NK-92 (cell line): ENCODE measurements around the gene FAM50B.

Source experiments
- DNase-seq: peaks from one replicate; lab custom pipeline; 2025; ENCODE audit not compliant: unreplicated experiment; lab: John Stamatoyannopoulos, UW

FAM50B gene, protein sequence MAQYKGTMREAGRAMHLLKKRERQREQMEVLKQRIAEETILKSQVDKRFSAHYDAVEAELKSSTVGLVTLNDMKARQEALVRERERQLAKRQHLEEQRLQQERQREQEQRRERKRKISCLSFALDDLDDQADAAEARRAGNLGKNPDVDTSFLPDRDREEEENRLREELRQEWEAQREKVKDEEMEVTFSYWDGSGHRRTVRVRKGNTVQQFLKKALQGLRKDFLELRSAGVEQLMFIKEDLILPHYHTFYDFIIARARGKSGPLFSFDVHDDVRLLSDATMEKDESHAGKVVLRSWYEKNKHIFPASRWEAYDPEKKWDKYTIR

DNA sequence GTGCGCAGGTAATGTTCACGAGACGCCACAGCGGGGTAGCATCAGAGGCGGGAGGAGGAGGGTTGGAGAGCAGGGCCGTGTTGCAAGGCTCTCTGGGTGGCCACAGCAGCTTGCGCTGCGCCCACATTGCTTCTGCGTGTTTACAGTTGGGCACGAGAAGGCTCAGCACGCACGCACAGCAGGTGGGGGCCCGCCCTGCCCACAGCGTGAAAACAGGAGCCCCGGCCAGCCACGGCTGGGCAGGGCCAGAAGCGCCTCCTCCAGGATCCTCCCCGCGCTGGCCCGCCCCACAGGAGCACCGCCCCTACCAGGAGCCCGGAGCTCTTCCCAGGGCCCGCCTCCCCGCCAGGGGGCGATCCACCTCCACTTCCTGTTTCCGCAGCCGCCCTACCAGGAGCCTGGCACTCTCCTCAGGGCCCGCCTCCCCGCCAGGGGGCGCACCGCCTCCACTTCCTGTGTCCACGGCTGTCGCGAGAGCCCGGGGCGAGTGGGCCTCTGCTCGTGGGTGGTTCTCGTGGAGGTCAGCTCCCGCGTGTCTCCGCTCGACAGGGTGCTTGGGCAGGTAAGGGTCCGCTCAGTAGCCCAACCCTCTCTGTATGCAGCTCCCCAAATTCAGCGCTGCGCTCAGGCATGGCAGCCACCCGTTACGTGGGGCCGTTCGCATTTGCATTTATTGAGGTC, at the start of gene FAM50B:
FAM50B (plus strand) TSS at position 449 of the 681 bp plus-strand sequence. CDS start 439 bp downstream, outside the sequence.
- peak; percentile 11 for DNase-seq

DNA sequence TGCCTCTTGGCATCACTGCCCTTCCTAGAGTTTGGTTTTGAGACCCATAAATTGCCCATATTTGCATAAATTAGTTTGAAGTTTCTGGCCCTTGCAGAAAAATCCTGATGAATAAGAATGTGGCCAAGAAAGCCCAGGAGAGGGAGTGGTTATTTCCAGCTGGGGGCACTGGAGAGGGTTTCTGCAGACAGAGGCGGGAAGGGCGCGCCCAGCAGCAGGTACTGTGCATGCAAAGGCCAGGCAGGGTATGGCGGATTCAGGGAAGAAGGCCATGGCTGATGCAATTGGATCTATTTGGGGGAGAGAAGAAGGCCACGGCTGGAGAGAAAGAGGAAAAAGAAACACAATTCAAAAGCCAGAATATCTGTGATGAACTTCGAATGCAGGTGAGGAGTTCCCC, 49.5 kb upstream of the FAM50B start:
- no peak for DNase-seq

DNA sequence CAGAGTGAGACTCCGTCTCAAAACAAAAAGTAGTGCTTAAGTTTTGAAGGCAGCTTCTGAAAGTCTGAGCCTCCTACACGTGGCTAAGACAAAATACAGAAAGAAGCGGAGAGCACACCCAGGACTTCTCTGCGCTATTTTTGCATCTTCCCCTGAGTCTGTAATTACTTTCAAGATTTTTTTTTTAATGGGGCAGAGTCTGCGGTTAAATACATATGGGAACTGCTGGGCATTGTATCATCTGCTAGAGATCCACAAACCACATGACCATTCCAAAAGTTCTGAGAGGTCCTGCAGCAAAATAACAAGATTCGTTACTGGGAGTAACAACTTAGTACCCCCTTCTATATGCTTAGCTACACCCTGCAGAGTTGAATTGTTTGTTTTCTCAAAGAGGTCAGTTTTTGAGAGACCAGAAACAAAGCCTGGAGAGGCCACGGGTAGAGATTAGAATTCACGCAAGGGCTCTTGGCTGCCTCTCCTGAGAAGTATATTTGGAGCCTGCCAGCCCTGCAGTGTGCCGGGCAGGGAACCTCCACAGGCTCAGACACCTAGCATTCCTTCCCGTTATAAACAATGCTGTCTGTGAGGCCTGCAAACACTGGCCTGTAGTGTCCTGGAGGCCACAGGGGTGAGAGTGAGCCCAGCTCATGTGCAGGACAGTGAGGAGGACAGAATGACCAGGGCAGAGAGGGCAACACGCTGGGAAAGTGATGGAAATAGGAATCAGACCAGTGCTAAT, 48.2 kb upstream of the FAM50B start:
- no peak for DNase-seq

DNA sequence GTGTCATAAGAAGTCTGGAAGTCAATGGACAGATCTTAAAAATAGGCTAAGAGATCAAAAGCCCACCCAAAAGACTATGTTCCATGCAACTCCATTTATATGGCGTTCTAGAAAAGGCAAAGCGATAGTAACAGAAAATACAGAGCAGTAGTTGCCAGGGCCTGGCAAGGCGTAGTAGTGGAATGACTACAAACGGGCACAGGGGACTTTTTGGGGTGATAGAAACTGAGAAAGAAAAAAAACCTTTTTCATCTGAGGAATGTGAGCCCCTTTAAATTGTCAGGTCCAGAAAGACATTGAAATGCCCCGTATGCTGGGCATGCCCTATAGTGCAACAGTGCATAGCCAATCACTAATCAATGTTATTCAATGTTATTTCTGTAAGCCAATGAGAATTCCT, 47.2 kb upstream of the FAM50B start:
- no peak for DNase-seq

DNA sequence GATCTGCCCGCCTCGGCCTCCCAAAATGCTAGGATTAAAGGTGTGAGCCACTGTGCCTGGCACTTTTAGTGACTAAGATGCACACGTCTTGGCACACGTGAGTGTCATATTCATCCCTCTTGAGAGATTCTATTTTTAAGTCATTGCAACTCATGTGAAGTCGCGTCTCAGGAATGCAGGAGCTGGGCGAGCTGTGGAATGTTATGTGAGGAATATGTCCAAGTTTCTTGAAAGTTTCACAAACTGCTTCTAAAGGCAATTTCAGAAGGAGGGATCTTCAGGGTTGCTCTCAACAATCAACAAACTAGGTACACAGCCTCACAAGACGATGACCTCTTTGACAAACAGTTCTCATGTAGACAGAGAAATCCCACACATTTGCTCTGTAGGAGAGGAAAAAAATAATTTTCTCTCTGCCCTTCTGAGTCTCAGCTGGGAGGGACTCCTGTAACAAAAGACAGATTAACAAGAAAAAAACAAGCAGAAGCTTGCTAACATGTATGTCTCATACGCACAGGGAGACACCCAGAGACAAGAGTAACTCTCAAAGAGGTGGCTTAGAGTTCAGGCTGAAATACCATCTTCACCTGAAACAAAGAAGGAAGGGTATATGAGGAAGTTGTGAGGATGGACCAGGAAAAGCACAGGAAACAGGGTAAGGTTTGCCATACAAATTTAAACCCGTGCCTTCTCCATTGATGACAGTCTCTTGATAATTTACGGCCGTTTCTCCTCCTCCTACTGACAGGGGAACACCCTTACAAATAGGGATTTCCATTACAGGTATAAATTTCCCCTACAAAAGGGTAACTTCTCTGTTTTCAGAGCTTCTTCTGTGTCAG, 45.3 kb upstream of the FAM50B start:
- no peak for DNase-seq

DNA sequence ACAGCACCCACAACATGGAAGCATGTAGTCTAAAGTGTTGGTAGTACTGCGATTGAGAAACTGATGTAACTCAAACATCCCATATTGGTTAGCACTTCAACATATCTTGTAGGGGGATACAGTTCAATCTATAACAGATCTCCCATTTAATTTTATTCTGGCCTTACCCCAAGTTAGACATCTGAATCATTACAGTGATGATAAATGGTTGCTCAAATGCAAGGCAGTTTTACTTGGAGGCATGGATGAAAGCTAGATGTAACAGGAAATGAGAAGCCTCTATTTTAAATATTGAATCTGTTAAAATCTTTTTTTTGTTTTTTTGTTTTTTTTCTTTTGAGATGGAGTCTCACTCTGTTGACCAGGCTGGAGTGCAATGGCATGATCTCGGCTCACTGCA, 44.2 kb upstream of the FAM50B start:
- no peak for DNase-seq

DNA sequence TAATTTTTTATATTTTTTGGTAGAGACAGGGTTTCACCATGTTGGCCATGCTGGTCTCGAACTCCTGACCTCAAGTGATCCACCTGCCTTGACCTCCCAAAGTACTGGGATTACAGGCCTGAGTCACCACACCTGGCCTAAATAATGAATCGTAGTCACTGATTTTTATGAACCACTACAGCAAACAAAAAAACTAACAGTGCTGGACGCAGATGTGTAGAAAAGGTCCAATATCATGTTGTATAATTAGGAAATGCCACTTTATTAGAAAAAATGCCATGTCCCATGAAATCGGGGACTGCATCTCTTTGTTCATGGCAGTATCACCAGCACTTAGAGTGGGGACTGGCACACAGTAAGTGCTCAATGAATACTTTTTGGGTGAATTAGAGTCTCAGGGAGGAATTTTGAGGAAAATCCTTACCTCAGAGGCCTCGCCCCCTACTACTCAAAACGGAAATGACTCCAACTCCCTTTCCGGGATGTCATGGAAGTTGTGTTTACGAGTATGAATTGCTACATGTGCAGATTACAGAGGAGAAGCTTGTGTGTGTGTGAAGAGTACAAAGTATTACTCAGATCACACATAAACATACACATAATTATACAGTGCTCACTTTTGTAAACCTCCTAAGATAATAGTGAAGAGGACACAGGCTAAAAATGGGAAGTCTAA, 43.6 kb upstream of the FAM50B start:
- no peak for DNase-seq

DNA sequence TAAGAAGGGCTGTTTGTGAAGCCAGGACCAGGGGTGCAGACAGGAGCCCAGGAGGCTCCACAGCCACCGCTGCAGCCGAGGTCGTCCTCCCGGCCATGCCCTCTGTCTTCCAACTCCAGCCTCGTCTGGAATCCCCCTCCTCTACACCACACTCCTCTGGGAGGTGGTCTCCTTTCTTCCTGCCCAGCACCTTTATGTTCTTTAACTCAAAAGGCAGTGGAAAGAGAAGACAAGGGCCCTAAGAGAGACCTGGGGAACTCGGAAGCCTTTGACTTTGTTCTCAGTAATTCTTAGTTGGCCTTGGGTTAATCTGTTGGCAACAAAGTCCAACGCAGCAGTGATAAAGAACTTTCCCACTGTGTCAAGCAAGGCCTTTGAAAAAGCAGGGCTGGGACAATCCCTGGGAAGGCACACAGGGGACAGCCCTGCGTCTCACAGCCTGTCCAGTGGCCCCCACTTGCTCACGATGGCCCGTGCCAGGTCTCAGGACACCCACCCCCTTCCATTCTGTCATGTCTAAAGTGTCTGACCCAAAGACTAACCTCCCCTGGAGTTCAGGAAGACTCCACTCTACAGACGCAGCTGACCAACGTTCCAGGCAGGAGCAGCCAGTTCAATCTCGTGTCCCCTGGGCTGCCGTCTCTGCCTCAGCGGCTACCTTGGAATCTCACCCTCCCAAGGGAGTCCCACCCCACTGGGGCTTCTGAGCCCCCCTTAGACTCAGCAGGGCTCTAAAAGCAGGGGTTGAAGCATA, 42.8 kb upstream of the FAM50B start:
- no peak for DNase-seq

DNA sequence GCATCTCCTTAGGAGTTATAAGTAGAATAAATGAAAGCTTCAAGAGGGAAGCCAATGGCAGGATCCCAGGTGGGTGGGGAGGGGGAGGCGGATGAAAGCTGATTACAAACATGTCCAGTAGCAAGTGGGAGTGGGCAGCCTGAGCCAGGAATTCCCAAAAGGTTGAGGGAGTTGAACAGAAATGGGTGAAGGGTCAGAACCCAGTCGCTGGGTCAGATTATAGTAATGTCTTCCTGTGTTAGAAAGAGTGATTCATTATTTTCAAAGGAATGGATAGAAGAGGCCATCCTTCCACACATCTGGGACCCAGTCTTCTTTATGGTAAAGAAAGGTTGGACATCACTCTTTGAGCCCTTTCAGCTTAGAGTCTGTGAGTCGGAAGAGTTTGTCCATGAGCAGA, 41.0 kb upstream of the FAM50B start:
- no peak for DNase-seq

DNA sequence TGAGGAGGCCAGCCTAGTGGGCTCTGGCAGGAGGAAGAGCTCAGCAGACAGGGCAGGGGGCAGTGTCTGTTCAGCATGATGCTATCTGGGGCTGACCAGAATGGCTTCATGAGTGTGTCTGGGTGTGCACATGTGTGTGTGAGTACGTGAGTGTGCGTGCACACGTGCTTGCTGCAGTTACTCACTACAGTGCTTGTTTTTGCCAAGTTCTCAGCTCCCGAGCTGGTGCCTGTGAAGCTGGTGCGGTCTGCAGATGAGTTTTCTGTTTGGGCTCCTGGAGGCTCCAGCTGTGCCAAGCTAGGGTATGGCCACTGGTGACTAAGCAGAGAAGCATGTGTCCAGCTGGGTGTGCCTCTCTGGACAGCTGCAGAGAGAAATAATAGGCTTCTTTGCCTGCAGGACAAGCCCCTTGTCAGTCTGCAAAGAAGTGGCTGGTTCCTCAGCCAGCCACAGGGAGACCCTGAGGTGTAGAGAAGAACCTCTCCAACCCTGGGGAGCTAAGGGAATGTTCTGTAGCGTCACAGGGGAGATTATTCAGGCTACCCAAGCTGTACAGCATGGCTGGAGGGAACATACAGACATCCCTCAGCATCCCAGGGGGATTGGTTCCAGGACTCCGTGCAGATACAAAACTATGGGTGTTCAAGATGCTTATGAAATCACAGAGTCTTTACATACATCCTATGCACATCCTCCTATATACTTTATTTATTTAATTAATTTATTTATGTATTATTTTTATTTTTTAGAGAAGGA, 40.2 kb upstream of the FAM50B start:
- DNase-seq = no peak

DNA sequence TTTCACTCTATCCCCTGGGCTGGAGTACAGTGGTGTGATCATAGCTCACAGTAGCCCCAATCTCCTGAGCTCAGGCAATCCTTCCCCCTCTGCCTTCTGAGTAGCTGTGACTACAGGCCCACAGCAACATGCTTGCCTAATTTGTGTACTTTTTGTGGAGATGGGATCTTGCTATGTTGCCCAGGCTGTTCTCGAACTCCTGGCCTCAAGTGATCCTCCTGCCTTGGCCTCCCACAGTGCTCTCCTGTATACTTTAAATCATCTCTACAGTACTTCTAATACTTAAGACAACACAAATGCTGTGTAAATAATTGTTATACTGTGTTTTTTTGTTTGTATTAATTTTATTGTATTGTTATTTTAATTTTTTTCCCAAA, 39.7 kb upstream of the FAM50B start:
- DNase-seq = no peak

DNA sequence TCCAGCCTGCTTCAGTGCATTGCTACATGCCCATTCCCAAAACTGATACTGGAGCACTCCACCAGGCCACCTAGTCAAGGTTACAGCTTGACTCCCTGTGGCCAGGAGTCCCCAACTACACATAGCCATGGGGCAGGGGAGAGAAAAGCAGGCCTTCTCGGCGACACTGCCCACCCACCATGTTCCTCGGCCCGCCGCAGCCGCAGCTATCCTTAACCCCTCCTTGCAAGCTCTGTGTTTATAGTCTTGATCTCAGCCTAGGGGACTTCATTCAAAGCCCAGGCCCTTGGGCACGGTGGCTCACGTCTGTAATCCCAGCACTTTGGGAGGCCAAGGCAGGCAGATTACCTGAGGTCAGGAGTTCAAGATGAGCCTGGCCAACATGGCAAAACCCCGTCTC, 39.2 kb upstream of the FAM50B start:
- no peak for DNase-seq

DNA sequence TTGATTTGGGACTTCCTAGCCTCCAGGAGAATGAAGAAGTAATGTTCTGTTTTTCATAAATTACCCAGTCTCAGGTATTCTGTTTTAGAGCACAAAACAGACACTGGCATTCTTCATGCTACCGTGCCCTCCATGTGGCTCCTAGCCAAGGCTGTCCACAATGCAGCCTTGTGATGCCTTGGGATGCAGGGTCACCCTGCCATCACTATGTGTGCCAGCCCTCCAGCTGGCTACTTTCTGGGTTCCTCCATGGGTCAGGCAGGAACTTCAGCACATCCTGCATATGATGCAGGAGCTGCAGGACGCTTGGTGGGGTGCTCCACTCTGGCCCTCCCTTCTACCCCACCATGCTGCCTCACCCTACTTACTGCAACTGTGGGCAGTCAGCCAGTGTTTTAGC, 38.0 kb upstream of the FAM50B start:
- DNase-seq = no peak

DNA sequence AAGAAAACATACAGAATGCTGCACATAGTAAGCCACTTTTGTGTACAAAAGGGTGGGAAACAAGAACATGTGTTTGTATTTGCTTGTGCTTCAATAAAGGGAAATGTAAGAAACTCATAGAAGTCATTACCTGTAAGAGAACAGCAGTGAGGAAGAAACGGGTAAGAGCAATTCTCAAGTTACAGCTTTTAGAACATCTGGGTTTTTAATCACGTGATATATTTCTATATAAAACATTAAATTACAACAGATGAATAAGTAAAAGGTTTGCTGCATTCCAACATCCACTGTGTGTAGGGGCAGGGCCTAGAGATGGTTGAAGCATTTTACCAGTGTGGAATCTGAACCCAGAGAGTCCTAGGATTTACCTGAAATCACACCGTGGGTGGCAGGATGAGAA, 36.6 kb upstream of the FAM50B start:
- DNase-seq = no peak

DNA sequence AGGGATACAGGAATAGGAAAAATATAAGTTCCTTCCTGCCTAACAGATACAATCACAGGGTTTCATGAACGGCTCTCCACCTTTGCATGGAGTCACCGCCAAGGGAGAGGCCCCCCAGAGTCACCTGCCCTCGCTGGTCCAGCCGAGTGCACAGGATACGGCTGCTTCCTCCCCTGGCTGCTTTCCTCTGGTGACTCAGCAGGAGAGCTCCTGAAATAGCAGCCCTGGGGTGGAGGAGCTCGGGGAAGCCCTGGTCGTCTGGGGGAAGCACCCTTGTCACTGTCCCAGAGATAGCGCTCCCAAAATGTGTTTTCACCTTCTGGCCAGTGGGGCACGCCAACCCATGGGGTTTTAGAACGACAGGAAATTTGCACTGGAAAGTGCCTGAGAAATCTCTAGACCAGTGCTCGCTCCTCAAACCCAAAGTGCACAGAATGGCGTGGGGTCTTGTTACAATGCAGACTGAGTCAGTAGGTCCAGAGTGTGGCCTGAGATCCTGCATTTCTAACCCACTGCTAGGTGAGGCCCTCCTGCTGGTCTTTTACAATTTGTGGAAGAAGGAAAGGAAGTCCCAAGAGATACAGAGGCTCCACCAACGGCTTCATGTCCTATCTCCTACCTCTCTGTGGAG, 35.9 kb upstream of the FAM50B start:
- no peak for DNase-seq

DNA sequence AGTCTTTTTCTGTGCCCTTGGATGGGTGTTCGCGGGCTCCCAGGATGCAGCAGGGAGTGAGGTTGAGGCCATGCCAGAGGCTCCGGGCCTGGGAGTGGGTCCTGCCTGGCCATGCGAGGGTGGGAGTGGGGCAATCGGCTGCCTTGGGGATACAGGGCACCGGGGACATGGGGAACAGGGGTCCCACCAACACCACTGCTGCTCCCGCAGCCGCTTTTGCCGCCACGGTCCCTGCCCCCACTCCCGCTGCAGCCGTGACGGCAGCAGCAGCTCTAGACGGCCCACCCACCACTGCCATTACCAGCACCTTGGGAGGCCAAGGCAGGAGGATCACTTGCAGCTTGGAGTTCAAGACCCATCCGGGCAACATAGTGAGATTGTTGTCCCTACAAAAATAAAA, 35.3 kb upstream of the FAM50B start:
- DNase-seq = no peak

DNA sequence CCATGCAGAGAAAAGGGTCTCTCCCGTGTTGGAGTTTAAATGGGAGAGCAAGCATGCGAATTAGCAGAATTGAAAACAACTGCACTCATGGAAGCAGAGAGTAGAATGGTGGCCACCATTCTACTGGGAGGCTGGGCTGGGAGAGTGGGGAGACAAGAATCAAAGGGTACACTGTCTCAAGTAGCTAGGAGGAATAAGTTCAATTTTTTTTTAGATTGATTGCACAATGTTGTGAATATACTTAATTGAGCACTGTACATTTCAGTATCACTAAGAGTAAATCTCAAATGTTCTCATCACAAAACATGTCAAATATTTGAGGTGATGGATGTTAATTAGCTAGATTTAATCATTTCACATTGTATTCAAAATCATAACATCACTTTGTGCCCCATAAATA, 34.6 kb upstream of the FAM50B start:
- DNase-seq = no peak

DNA sequence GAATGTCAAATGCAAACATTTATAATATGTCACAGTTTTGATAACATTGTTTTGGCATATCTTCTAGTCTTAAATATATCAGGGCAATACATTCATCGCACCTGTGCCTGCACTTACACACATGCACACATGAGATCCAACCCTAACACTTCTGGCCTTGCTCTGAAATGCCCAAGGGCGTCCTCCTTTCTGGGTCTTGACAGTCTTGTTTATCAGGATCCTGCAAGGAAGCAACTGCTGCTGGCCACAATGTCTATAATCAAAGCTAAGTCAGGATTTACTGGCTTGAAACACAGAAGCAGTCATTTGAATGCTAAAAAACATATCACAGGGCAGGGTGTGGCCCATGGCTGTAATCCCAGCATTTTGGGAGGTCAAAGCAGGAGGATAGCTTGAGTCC, 32.9 kb upstream of the FAM50B start:
- no peak for DNase-seq
